GM12873 (cell line): ENCODE results near the gene EPHB4.

Experiments
- CTCF ChIP-seq: IDR thresholded peaks from 2 replicates; pipeline ENCODE4 v1.5.1; 2012; ENCODE audit warnings: low read depth, mild to moderate bottlenecking, moderate library complexity, low read length, control low read depth; ENCODE audit not compliant: insufficient read depth; ENCODE audit errors: missing control alignments

EPHB4 gene

GRCh38 chr7:100811480-100811879 is 15.8 kb downstream of the EPHB4 start:
- TF ChIP-seq CTCF, result no peak

- no peak for TF ChIP-seq CTCF
Observed at GRCh38 chr7:100808354-100808875, 18.9 kb downstream of the EPHB4 start.

- no peak for TF ChIP-seq CTCF
Observed at GRCh38 chr7:100806276-100806675, 21.0 kb downstream of the EPHB4 start.

GRCh38 chr7:100804681-100805431 is 22.5 kb downstream of the EPHB4 start:
- TF ChIP-seq CTCF, result no peak

- TF ChIP-seq CTCF, result no peak
Observed at GRCh38 chr7:100803398-100804161, 23.7 kb downstream of the EPHB4 start.

GRCh38 chr7:100802951-100803350 is 24.4 kb downstream of the EPHB4 start:
- no peak for TF ChIP-seq CTCF

GRCh38 chr7:100801833-100802568 is 25.3 kb downstream of the EPHB4 start:
- no peak for TF ChIP-seq CTCF
